Spinal cord (tissue), 10 donors: ENCODE data around the gene SPATA16. TPM values are rescaled to one million over a fixed set of nuclear protein-coding genes. Genes with fewer than 3 reads are reported as not detected.

ENCODE experiments used
- DNase-seq, 6 donors: peaks; one replicate each; pipeline versions ENCODE4 v3.0.0 to v3.0.0-alpha.2; 2013 to 2015; ENCODE audit warnings: low spot score in 6 of 6, low read depth in 4 of 6
- H3K27ac ChIP-seq: one replicate; pipeline ENCODE4 v1.5.1; 2013; ENCODE audit warnings: low read depth, low read length, control low read depth
- H3K27me3 ChIP-seq: one replicate; pipeline ENCODE4 v1.6.1; 2013; ENCODE audit warnings: low read length; ENCODE audit not compliant: control insufficient read depth, insufficient read depth
- H3K36me3 ChIP-seq: one replicate; pipeline ENCODE4 v1.6.1; 2013; ENCODE audit warnings: low read length; ENCODE audit not compliant: control insufficient read depth, insufficient read depth
- H3K4me1 ChIP-seq: one replicate; pipeline ENCODE4 v1.6.1; 2013; ENCODE audit warnings: low read length; ENCODE audit not compliant: control insufficient read depth, insufficient read depth
- H3K4me3 ChIP-seq: one replicate; pipeline ENCODE4 v1.5.1; 2013; ENCODE audit warnings: low read depth, low read length, control low read depth
- H3K9me3 ChIP-seq: one replicate; pipeline ENCODE4 v1.6.1; 2013; ENCODE audit warnings: low read length; ENCODE audit not compliant: control insufficient read depth, insufficient read depth
- WGBS: methylation state at CpG from one replicate; pipeline ENCODE4 v1.1.5; 2013; ENCODE audit warnings: missing lambda C conversion rate; ENCODE audit not compliant: insufficient coverage; 5-methylcytosine and 5-hydroxymethylcytosine counted together
- polyA plus RNA-seq, 2 donors: library from polyadenylated mRNA; unstranded; fragments of 120-200 nt; gene quantifications; one replicate each; pipeline ENCODE4 v1.2.1, GENCODE V29; 2013; ENCODE audit not compliant: insufficient read length in 2 of 2
- total RNA-seq, 2 donors: library from RNA; depleted of rRNA in 1 of 2; stranded (reverse); fragments of 120-200 nt in 1 of 2; fragments of >200 nt in 1 of 2; gene quantifications; one replicate each; pipeline versions ENCODE4 v1.2.3 to v1.2.4, GENCODE V29; 2013 to 2014
- donor health status: healthy.

SPATA16 gene
- total and polyA plus RNA-seq, 4 donors: not detected

GRCh38 chr3:172840913-172841312 is 300.1 kb downstream of the SPATA16 start:
- H3K4me3 ChIP-seq: no peak overlapping the region
- no peak overlapping the region for H3K27ac ChIP-seq
- no peaks in the 10 kb centered on the region for H3K27me3 ChIP-seq
- no peaks in the 10 kb centered on the region for H3K36me3 ChIP-seq
- no peaks in the 10 kb centered on the region for H3K4me1 ChIP-seq
- H3K9me3 ChIP-seq: no peaks in the 10 kb centered on the region
- DNase-seq: no peak
- 61% methylated on average over 2 of the region's 4 CpGs for WGBS

DNA sequence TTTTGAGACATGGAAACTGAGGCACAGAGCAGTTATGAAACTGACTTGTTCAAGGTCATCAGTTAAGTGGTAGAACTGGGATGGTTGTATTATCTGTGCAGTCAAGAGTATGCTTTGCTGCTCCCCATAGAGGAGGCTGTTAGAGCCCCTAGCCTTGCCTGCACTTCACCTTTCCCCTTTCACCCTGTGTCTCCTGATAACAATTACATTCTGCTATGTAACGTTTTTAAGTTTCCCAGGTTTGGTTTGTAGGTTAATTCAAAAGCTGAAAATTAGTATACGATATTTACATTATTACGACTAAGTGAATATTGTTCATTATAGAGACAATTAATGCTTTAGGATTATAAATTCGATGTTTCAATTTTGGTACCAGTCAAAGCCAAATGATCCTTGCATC is 300.6 kb downstream of the SPATA16 start:
- H3K9me3 ChIP-seq: no peaks in the 10 kb centered on the region
- no peak overlapping the region for H3K27ac ChIP-seq
- no CpG with 5 or more reads among the region's 4 CpGs for WGBS
- H3K36me3 ChIP-seq: no peaks in the 10 kb centered on the region
- no peaks in the 10 kb centered on the region for H3K27me3 ChIP-seq
- DNase-seq: no peak
- no peak overlapping the region for H3K4me3 ChIP-seq
- no peaks in the 10 kb centered on the region for H3K4me1 ChIP-seq

DNA sequence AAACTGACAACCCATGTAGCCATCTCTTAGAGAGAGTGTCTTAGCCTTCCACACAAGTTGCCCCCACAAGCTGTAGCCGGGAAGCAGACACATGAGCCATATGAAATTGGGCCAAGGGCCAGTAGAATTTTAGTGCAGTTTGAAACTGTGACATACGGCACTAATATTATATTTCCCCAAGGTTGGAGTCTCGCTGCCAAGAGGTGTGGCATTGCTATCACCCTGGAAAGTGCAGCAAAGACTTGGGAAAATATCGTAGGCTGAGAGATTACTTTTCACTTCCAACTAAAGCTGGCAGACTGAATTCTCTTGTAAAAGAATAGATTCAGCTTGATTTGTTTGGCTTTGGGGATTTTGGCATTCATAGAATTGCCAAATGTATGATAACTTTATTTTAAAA is 301.4 kb downstream of the SPATA16 start:
- DNase-seq: no peak
- Histone ChIP-seq H3K36me3 (no peaks in the 10 kb centered on the region), H3K4me1 (no peaks in the 10 kb centered on the region), H3K9me3 (no peaks in the 10 kb centered on the region), H3K27me3 (no peaks in the 10 kb centered on the region), H3K4me3 (no peak overlapping the region), H3K27ac (no peak overlapping the region)
- WGBS: no CpG with 5 or more reads among the region's 4 CpGs
